Measurements from ENCODE around the gene PUS1. TPM values are rescaled to one million over a fixed set of nuclear protein-coding genes. Genes with fewer than 3 reads are reported as not detected.
"Not testable (repeated sequence)": the region's sequence is repeated elsewhere in the genome, so short reads cannot be mapped to it uniquely, and the experiment has no call there.

Gene PUS1
- total and polyA plus RNA-seq, 12 donors: 5.1 to 17.4 (median 7.8) TPM

- peaks cover 0 to 18% (median 6%) of the 10 kb centered on the region in 9 donors for H3K36me3 ChIP-seq
- no peaks in the 10 kb centered on the region for H3K27me3 ChIP-seq
- peaks cover 4 to 42% (median 29%) of the 10 kb centered on the region in 9 donors for H3K4me1 ChIP-seq
- ATAC-seq (no peak), DNase-seq (no peak)
- intact Hi-C loops (cut with DNase I): loop anchor here in 6 of 10 donors (5.0 to 10.0 kb wide), 6 partner anchors 51 to 233 kb away; partner anchors contain the start of gene SFSWAP (in 1 of the 6)
- 71% methylated on average over 1 of the region's 1 CpG for WGBS, 2 donors
- no peaks in the 10 kb centered on the region for H3K9me3 ChIP-seq
- H3K4me3 ChIP-seq: no peak overlapping the region
- no peak for TF ChIP-seq CTCF (IDR thresholded peaks at IDR 0.05)
- H3K27ac ChIP-seq: peak overlapping the region in 4 of 10 donors; percentile 11 to 87 (median 82)
These were observed 19.2 kb downstream of the PUS1 start for GRCh38 chr12:131948166-131948712.

- Histone ChIP-seq H3K4me1 (peaks cover 4 to 46% (median 29%) of the 10 kb centered on the region in 9 donors), H3K36me3 (peaks cover 0 to 12% (median 4%) of the 10 kb centered on the region in 9 donors), H3K4me3 (peak overlapping the region in 9 of 10 donors; percentile 76 to 100 (median 92)), H3K27ac (peak overlapping the region in 9 of 10 donors; percentile 36 to 92 (median 81))
- H3K9me3 ChIP-seq, DNase-seq, H3K27me3 ChIP-seq: not testable (repeated sequence)
- 48 to 54% methylated on average over 23 of the region's 23 CpGs for WGBS, 2 donors
- ATAC-seq: peak in 3 of 8 donors; percentile 1 to 18 (median 3)
- intact Hi-C loops (cut with DNase I): loop anchor here in 6 of 10 donors (1.0 to 10.0 kb wide), 8 partner anchors 20 to 234 kb away; partner anchors contain the start of genes PUS1 (in 1 of the 6) and SFSWAP (in 1 of the 6)
These were observed 19.8 kb downstream of the PUS1 start for GRCh38 chr12:131948713-131949430.

GRCh38 chr12:131949431-131950181 lies 20.5 kb downstream of the PUS1 start, which contains the start of gene EP400:
Gene EP400 (plus strand): TSS chr12:131949942. CDS start chr12:131960620, 10,678 bp downstream.
- intact Hi-C loops (cut with DNase I): loop anchor here in 6 of 10 donors (1.0 to 10.0 kb wide), 8 partner anchors 20 to 235 kb away; partner anchors contain the start of genes PUS1 (in 1 of the 6) and SFSWAP (in 1 of the 6)
- peak; percentile 17 to 77 (median 60) for TF ChIP-seq CTCF (IDR thresholded peaks at IDR 0.05)
- peaks cover 4 to 50% (median 29%) of the 10 kb centered on the region in 9 donors for H3K4me1 ChIP-seq

GRCh38 chr12:131950182-131950913 lies 21.3 kb downstream of the PUS1 start:
- 1 to 2% methylated on average over 76 to 79 of the region's 79 CpGs for WGBS, 2 donors

More at GRCh38 chr12:131949431-131950181, 20.5 kb downstream of the PUS1 start, which contains the start of gene EP400:
- peak within 1 kb of the TSS; percentile 58 to 92 (median 80) for H3K27ac ChIP-seq
- peak; percentile 98 to 99 (median 99) for ATAC-seq
- DNase-seq: peak; percentile 96 to 97
- peak within 1 kb of the TSS; percentile 76 to 100 (median 92) for H3K4me3 ChIP-seq
- 2 to 3% methylated on average over 72 to 97 of the region's 97 CpGs for WGBS, 2 donors
- H3K27me3 ChIP-seq: no peaks in the 10 kb centered on the region
- H3K36me3 ChIP-seq: peaks cover 0 to 5% (median 0%) of the 10 kb centered on the region in 9 donors
- H3K9me3 ChIP-seq: no peaks in the 10 kb centered on the region

GRCh38 chr12:131953810-131954209 lies 24.7 kb downstream of the PUS1 start:
- intact Hi-C loops (cut with DNase I); DNase-seq: not testable (repeated sequence)
- 96 to 97% methylated on average over 9 of the region's 9 CpGs for WGBS, 2 donors

More at GRCh38 chr12:131950182-131950913, 21.3 kb downstream of the PUS1 start:
- Histone ChIP-seq H3K27ac (peak overlapping the region; percentile 58 to 92 (median 80)), H3K4me1 (peaks cover 4 to 51% (median 29%) of the 10 kb centered on the region in 9 donors), H3K9me3 (no peaks in the 10 kb centered on the region), H3K36me3 (no peaks in the 10 kb centered on the region), H3K27me3 (no peaks in the 10 kb centered on the region), H3K4me3 (peak overlapping the region; percentile 76 to 100 (median 92))
- TF ChIP-seq CTCF (IDR thresholded peaks at IDR 0.05): no peak
- ATAC-seq (peak in 3 of 8 donors; percentile 9 to 33 (median 9)), DNase-seq (peak in 1 of 2 donors; percentile 36)
- intact Hi-C loops (cut with DNase I): no loop called here

GRCh38 chr12:131954460-131954859 lies 25.4 kb downstream of the PUS1 start:
- H3K27ac ChIP-seq; H3K4me3 ChIP-seq; intact Hi-C loops (cut with DNase I); ATAC-seq; H3K27me3 ChIP-seq; H3K36me3 ChIP-seq; H3K9me3 ChIP-seq; DNase-seq: not testable (repeated sequence)
- peaks cover 6 to 74% (median 33%) of the 10 kb centered on the region in 9 donors for H3K4me1 ChIP-seq
- WGBS, 2 donors: 93 to 96% methylated on average over 13 of the region's 13 CpGs

More at GRCh38 chr12:131953810-131954209, 24.7 kb downstream of the PUS1 start:
- not testable (repeated sequence) for H3K27ac ChIP-seq, H3K27me3 ChIP-seq, H3K4me3 ChIP-seq, ATAC-seq, H3K36me3 ChIP-seq, H3K9me3 ChIP-seq
- peaks cover 4 to 67% (median 33%) of the 10 kb centered on the region in 9 donors for H3K4me1 ChIP-seq

All from heart right ventricle (tissue), 16 donors.